Upper lobe of right lung (tissue), 1 donor: ENCODE data around the gene BHLHE23. TPM values are rescaled to one million over a fixed set of nuclear protein-coding genes. Genes with fewer than 3 reads are reported as not detected.

ENCODE experiments used
- ATAC-seq: fragments of 200-7000 bp; cut with Tn5 transposase; one replicate; pipeline ENCODE4 v1.9.1; 2020; ENCODE audit warnings: mild to moderate bottlenecking, moderate library complexity
- DNase-seq: peaks from one replicate; pipeline ENCODE4 v3.0.0-alpha.2; 2020
- H3K27ac ChIP-seq: fragments of 200-600 bp; one replicate; pipeline ENCODE4 v1.8.0; 2022
- H3K27me3 ChIP-seq: fragments of 200-600 bp; one replicate; pipeline ENCODE4 v1.8.0; 2022; ENCODE audit warnings: mild to moderate bottlenecking
- H3K36me3 ChIP-seq: fragments of 200-600 bp; one replicate; pipeline ENCODE4 v1.8.0; 2022
- H3K4me1 ChIP-seq: fragments of 200-600 bp; one replicate; pipeline ENCODE4 v1.8.0; 2022
- H3K4me3 ChIP-seq: fragments of 200-600 bp; one replicate; pipeline ENCODE4 v1.8.0; 2022; ENCODE audit warnings: mild to moderate bottlenecking
- H3K9me3 ChIP-seq: fragments of 200-600 bp; one replicate; pipeline ENCODE4 v1.8.0; 2022
- CTCF ChIP-seq: fragments of 200-600 bp; IDR thresholded peaks from one replicate; pipeline ENCODE4 v1.8.0; 2022; ENCODE audit warnings: antibody characterized with exemption
- intact Hi-C: fragments of 100-400 bp; cut with DNase I; formaldehyde crosslinking; loops from one replicate; pipeline ENCODE4 v1.11.0; 2022
- total RNA-seq: library from RNA; stranded (reverse); fragmentation: NEBNext Ultra II Directional; extraction: Animal tissue kit (Norgen Biotek cat#: 25700); gene quantifications from one replicate; pipeline ENCODE4 v1.2.1, GENCODE V29; 2021
- donor health status: DM: no; HTN: yes; CAD: no; lungs with severe emphysema.

Gene BHLHE23
- total RNA-seq, 1 donor from 2014 or later, result not detected

- H3K27ac ChIP-seq, result no peak overlapping the region
- intact Hi-C loops, result no loop called here
- H3K4me3 ChIP-seq, result no peak overlapping the region
- no peak for ATAC-seq
- H3K36me3 ChIP-seq, result no peaks in the 10 kb centered on the region
- no peaks in the 10 kb centered on the region for H3K9me3 ChIP-seq
- peaks cover 64% of the 10 kb centered on the region for H3K27me3 ChIP-seq
- no peak for DNase-seq
- TF ChIP-seq CTCF, result no peak
- no peaks in the 10 kb centered on the region for H3K4me1 ChIP-seq
Measured at GRCh38 chr20:62996596-62996982, 10.2 kb downstream of the BHLHE23 start.

- ATAC-seq, result no peak
- no peaks in the 10 kb centered on the region for H3K9me3 ChIP-seq
- no peak for TF ChIP-seq CTCF
- H3K4me1 ChIP-seq, result no peaks in the 10 kb centered on the region
- no peaks in the 10 kb centered on the region for H3K36me3 ChIP-seq
- intact Hi-C loops, result no loop called here
- no peak overlapping the region for H3K27ac ChIP-seq
- no peak overlapping the region for H3K4me3 ChIP-seq
- H3K27me3 ChIP-seq, result peaks cover 65% of the 10 kb centered on the region
- no peak for DNase-seq
Measured at GRCh38 chr20:62995898-62996595, 10.7 kb downstream of the BHLHE23 start.

DNA sequence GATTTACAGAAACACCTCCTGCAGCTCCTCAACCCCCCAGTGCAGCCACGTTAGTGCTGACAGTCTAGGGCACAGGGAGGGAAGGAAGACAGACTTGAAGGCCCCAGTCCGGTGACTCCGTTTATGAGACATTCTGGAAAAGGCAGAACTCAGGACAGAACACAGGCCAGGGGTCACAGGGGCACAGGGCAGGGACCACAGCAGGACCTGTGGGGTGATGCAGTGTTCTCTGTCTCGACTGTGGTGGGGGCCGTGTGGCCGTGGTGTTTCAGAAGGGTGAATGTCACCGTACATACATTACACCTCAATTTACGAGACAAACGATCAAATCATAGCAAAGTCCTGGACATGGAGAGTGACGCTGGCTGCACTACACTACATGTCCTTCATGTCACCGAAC, 11.3 kb downstream of the BHLHE23 start:
- DNase-seq (no peak), ATAC-seq (no peak)
- Histone ChIP-seq H3K4me3 (no peak overlapping the region), H3K4me1 (no peaks in the 10 kb centered on the region), H3K36me3 (no peaks in the 10 kb centered on the region), H3K9me3 (no peaks in the 10 kb centered on the region), H3K27me3 (peaks cover 61% of the 10 kb centered on the region), H3K27ac (no peak overlapping the region)
- intact Hi-C loops, result no loop called here
- TF ChIP-seq CTCF, result no peak

GRCh38 chr20:62994869-62995281, 11.9 kb downstream of the BHLHE23 start:
- ATAC-seq (no peak), DNase-seq (no peak)
- Histone ChIP-seq H3K4me1 (no peaks in the 10 kb centered on the region), H3K27me3 (peaks cover 55% of the 10 kb centered on the region), H3K27ac (no peak overlapping the region), H3K9me3 (no peaks in the 10 kb centered on the region), H3K4me3 (no peak overlapping the region), H3K36me3 (no peaks in the 10 kb centered on the region)
- TF ChIP-seq CTCF, result no peak
- intact Hi-C loops, result no loop called here

DNA sequence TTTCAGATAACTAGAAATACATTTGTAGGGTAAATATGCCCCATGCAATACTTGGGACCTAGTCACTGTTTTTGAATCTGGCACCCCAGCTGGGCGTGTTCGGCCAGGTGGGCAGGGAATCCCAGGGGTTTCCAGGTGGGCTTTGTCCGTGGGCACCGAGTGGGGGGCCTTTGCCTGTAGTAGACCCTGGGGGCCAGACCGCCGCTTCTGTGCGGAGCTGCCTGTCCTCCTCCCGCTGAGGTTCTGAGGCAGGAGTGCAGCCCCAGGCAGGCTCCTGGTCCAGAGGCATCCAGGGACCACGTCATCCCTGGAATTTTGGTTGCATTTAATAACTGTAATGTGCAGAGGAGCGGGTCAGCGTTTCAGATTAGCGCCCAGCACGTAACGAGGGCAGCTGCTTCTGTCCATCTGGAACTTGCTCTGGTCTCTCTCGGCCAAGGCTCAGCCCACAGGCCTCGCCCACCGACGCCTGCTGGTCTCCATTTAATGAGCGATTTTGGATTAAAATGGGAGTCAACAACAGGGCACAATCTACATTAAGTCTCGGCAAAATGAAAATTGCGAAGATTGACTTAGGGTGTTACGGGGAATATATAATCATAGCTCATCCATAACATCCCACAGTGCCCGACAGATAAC, 12.8 kb downstream of the BHLHE23 start:
- peaks cover 46% of the 10 kb centered on the region for H3K27me3 ChIP-seq
- intact Hi-C loops, result no loop called here
- TF ChIP-seq CTCF, result no peak

More for the DNA sequence above, 12.8 kb downstream of the BHLHE23 start:
- ATAC-seq (no peak), DNase-seq (no peak)
- Histone ChIP-seq H3K27ac (no peak overlapping the region), H3K4me1 (no peaks in the 10 kb centered on the region), H3K4me3 (no peak overlapping the region), H3K36me3 (no peaks in the 10 kb centered on the region), H3K9me3 (no peaks in the 10 kb centered on the region)
